COLO829 (cell line): ENCODE measurements around the gene MRFAP1L1.
"Not testable (repeated sequence)": the region's sequence is repeated elsewhere in the genome, so short reads cannot be mapped to it uniquely, and the experiment has no call there.

ENCODE experiments used
- DNase-seq: peaks from one replicate; pipeline ENCODE4 v3.0.0; 2012; ENCODE audit warnings: low spot score

MRFAP1L1 gene

GRCh38 chr4:6734165-6734786, 24.6 kb upstream of the MRFAP1L1 start:
- peak; percentile 67 for DNase-seq

- DNase-seq: no peak
These were observed 23.9 kb upstream of the MRFAP1L1 start for GRCh38 chr4:6733358-6734164.

- DNase-seq: no peak
These were observed 23.0 kb upstream of the MRFAP1L1 start for GRCh38 chr4:6732441-6733357.

- no peak for DNase-seq
These were observed 22.1 kb upstream of the MRFAP1L1 start for GRCh38 chr4:6731780-6732179.

- DNase-seq: no peak
These were observed 21.6 kb upstream of the MRFAP1L1 start for GRCh38 chr4:6731318-6731675.

- DNase-seq: no peak
These were observed 21.1 kb upstream of the MRFAP1L1 start for GRCh38 chr4:6730603-6731317.

GRCh38 chr4:6728320-6729029, 18.8 kb upstream of the MRFAP1L1 start:
- no peak for DNase-seq

- no peak for DNase-seq
These were observed 18.2 kb upstream of the MRFAP1L1 start for GRCh38 chr4:6727943-6728250.

- DNase-seq: peak; percentile 79
These were observed 17.6 kb upstream of the MRFAP1L1 start for GRCh38 chr4:6727081-6727942.

- DNase-seq: not testable (repeated sequence)
These were observed 15.8 kb upstream of the MRFAP1L1 start for GRCh38 chr4:6725427-6725961.

- no peak for DNase-seq
These were observed 14.9 kb upstream of the MRFAP1L1 start for GRCh38 chr4:6724421-6725111.

- DNase-seq: no peak
These were observed 14.2 kb upstream of the MRFAP1L1 start for GRCh38 chr4:6723851-6724250.

GRCh38 chr4:6722891-6723290, 13.2 kb upstream of the MRFAP1L1 start:
- DNase-seq: no peak

- DNase-seq: no peak
These were observed 11.5 kb upstream of the MRFAP1L1 start for GRCh38 chr4:6721121-6721520.

GRCh38 chr4:6720202-6720699, 10.6 kb upstream of the MRFAP1L1 start:
- DNase-seq: peak; percentile 86

GRCh38 chr4:6719611-6720179, 10.0 kb upstream of the MRFAP1L1 start:
- no peak for DNase-seq

- DNase-seq: no peak
These were observed 9.4 kb upstream of the MRFAP1L1 start for GRCh38 chr4:6718932-6719610.

GRCh38 chr4:6716958-6717655, 7.4 kb upstream of the MRFAP1L1 start:
- DNase-seq: no peak
